HL-60 (cell line): ENCODE measurements around the gene PP2D1.

Experiments
- DNase-seq, 2 experiments: peaks; one replicate each; pipeline ENCODE4 v3.0.0-alpha.2; 2010 to 2020; ENCODE audit warnings: low read depth in 1 of 2, low spot score in 1 of 2
- H3K27ac ChIP-seq: fragments of 250-450 bp; sonication (Bioruptor Pico); replicated peaks from 2 replicates; pipeline ENCODE4 v1.5.1; 2020; ENCODE audit warnings: mild to moderate bottlenecking, moderate library complexity
- H3K27me3 ChIP-seq: fragments of 250-450 bp; sonication (Bioruptor Pico); 2 replicates; pipeline ENCODE4 v1.5.1; 2021; ENCODE audit warnings: mild to moderate bottlenecking, moderate library complexity; ENCODE audit not compliant: insufficient read depth, poor library complexity, severe bottlenecking
- H3K4me3 ChIP-seq: replicated peaks from 2 replicates; pipeline ENCODE4 v1.5.1; 2011; ENCODE audit warnings: mild to moderate bottlenecking, control low read depth, low read length; ENCODE audit not compliant: insufficient read depth
- CTCF ChIP-seq: IDR thresholded peaks from one replicate; pipeline ENCODE4 v1.5.1; 2011; ENCODE audit warnings: low read length, control low read depth, inconsistent platforms; ENCODE audit not compliant: insufficient read depth
- GABPA ChIP-seq: IDR thresholded peaks from 2 replicates; pipeline ENCODE4 v1.6.1; 2012; ENCODE audit warnings: low read depth
- POLR2AphosphoS5 ChIP-seq: IDR thresholded peaks from 2 replicates; pipeline ENCODE4 v1.6.1; 2012; ENCODE audit warnings: low read depth
- REST ChIP-seq: IDR thresholded peaks from 2 replicates; pipeline ENCODE4 v1.6.1; 2012; ENCODE audit warnings: low read depth; ENCODE audit not compliant: insufficient replicate concordance
- SPI1 ChIP-seq: IDR thresholded peaks from 2 replicates; pipeline ENCODE4 v1.6.1; 2012; ENCODE audit warnings: low read depth, mild to moderate bottlenecking, borderline replicate concordance

PP2D1 gene

GRCh38 chr3:20015525-20015924 lies 3.5 kb upstream of the PP2D1 start:
- no peak overlapping the region for H3K4me3 ChIP-seq
- no peak for TF ChIP-seq CTCF
- TF ChIP-seq SPI1: no peak
- no peak for TF ChIP-seq REST
- TF ChIP-seq GABPA: no peak
- TF ChIP-seq POLR2AphosphoS5: no peak
- DNase-seq: no peak
- no peaks in the 10 kb centered on the region for H3K27me3 ChIP-seq
- no peak overlapping the region for H3K27ac ChIP-seq

- TF ChIP-seq GABPA: no peak
- no peak for TF ChIP-seq POLR2AphosphoS5
- TF ChIP-seq CTCF: no peak
- no peak for TF ChIP-seq REST
- TF ChIP-seq SPI1: no peak
- H3K27me3 ChIP-seq: no peaks in the 10 kb centered on the region
- H3K4me3 ChIP-seq: no peak overlapping the region
- no peak for DNase-seq
- no peak overlapping the region for H3K27ac ChIP-seq
Measured at GRCh38 chr3:20013396-20013795, 1.3 kb upstream of the PP2D1 start.

- Histone ChIP-seq H3K27me3 (no peaks in the 10 kb centered on the region), H3K27ac (no peak overlapping the region)
- no peak for TF ChIP-seq GABPA
- TF ChIP-seq POLR2AphosphoS5: no peak
- no peak for TF ChIP-seq CTCF
- no peak for TF ChIP-seq REST
- TF ChIP-seq SPI1: no peak
Measured at GRCh38 chr3:20008646-20009045, 3.4 kb downstream of the PP2D1 start.

More at GRCh38 chr3:20008646-20009045, 3.4 kb downstream of the PP2D1 start:
- no peak overlapping the region for H3K4me3 ChIP-seq
- DNase-seq: no peak
